Upper lobe of left lung (tissue), 4 donors: ENCODE data around the gene TPRG1.

Source experiments
- CTCF ChIP-seq, 6 experiments: fragments of 450-650 bp in 4 of 6; fragments of 200-600 bp in 2 of 6; sonication (generic) in 2 of 6; IDR thresholded peaks; one replicate each; pipeline ENCODE4 v1.5.1; 2016 to 2019; ENCODE audit warnings: antibody characterized with exemption in 6 of 6
- EP300 ChIP-seq, 4 donors: sonication (generic); formaldehyde crosslinking; IDR thresholded peaks; one replicate each; pipeline ENCODE4 v1.5.1; 2017; ENCODE audit warnings: antibody characterized with exemption in 4 of 4, control low read depth in 2 of 4

- TF ChIP-seq CTCF (IDR thresholded peaks at IDR 0.05) (no peak), EP300 (IDR thresholded peaks at IDR 0.05) (no peak)
Observed at GRCh38 chr3:189236352-189236751, 64.6 kb downstream of the TPRG1 start.
